Kidney (tissue), 14 donors: ENCODE data around the gene GLP2R. TPM values are rescaled to one million over a fixed set of nuclear protein-coding genes. Genes with fewer than 3 reads are reported as not detected.

ENCODE experiments used
- DNase-seq, 5 donors: peaks; one replicate each; pipeline ENCODE4 v3.0.0-alpha.2; 2013 to 2020
- FAIRE-seq: peaks from 2 replicates; lab custom pipeline; 2012; peaks lifted over from hg19 to GRCh38; lab: Jason Lieb, UNC
- H3K27ac ChIP-seq, 2 donors: one replicate each; pipeline ENCODE4 v1.7.0; 2013; ENCODE audit warnings: low read depth in 2 of 2, low read length in 2 of 2, inconsistent platforms in 1 of 2
- H3K27me3 ChIP-seq: one replicate; pipeline ENCODE4 v1.7.1; 2013; ENCODE audit warnings: low read length, inconsistent platforms; ENCODE audit not compliant: control insufficient read depth, insufficient read depth
- H3K36me3 ChIP-seq, 3 donors: one replicate each; pipeline versions ENCODE4 v1.7.0 to v1.7.1; 2013; ENCODE audit warnings: low read length in 3 of 3, control low read depth in 1 of 3, inconsistent platforms in 1 of 3; ENCODE audit not compliant: insufficient read depth in 3 of 3, control insufficient read depth in 2 of 3
- H3K4me1 ChIP-seq, 3 donors: one replicate each; pipeline versions ENCODE4 v1.7.0 to v1.7.1; 2013; ENCODE audit warnings: low read length in 3 of 3, inconsistent platforms in 1 of 3, low read depth in 1 of 3; ENCODE audit not compliant: control insufficient read depth in 2 of 3, insufficient read depth in 2 of 3
- H3K4me3 ChIP-seq, 3 donors: one replicate each; pipeline versions ENCODE4 v1.7.0 to v1.8.1; 2013; ENCODE audit warnings: low read length in 3 of 3, control low read depth in 1 of 3, inconsistent platforms in 1 of 3
- H3K9ac ChIP-seq, 3 donors: one replicate each; pipeline versions ENCODE4 v1.7.0 to v1.7.1; 2013; ENCODE audit warnings: low read length in 3 of 3, control low read depth in 1 of 3, inconsistent platforms in 1 of 3
- H3K9me3 ChIP-seq, 3 donors: one replicate each; pipeline versions ENCODE4 v1.7.0 to v1.7.1; 2013; ENCODE audit warnings: low read length in 3 of 3, control low read depth in 1 of 3, inconsistent platforms in 1 of 3; ENCODE audit not compliant: control insufficient read depth in 2 of 3, insufficient read depth in 1 of 3
- intact Hi-C: fragments of 100-400 bp; cut with DNase I; formaldehyde crosslinking; loops from one replicate; pipeline ENCODE4 v1.11.1; 2022
- polyA plus RNA-seq: library from polyadenylated mRNA; stranded (reverse); fragments of 350-450 nt; fragmentation: Illumina TruSeq; extraction: RNeasy Lipid Tissue Mini Kit (QIAGEN cat#74804); gene quantifications from one replicate; pipeline ENCODE4 v1.2.3, GENCODE V29; 2014; ENCODE audit warnings: low read depth, low replicate concordance; ENCODE audit not compliant: insufficient read depth
- total RNA-seq: library from RNA; stranded (reverse); fragmentation: NEBNext Ultra II Directional; extraction: Animal tissue kit (Norgen Biotek cat#: 25700); gene quantifications from one replicate; pipeline ENCODE4 v1.2.1, GENCODE V29; 2021
- TF ChIP-seq, protein P1 (sequence below): IDR thresholded peaks from 3 replicates; pipeline ENCODE4 v1.5.1; 2012; ENCODE audit warnings: mild to moderate bottlenecking, moderate library complexity, borderline replicate concordance; ENCODE audit not compliant: insufficient read depth; ENCODE audit errors: extremely low read depth
- donor health status: control.
- donor health status: control.
- donor health status: control.
- donor health status: control.
- donor health status: control.
- donor health status: DM: yes; HTN: yes; CAD: no.
- donor health status: Normal renal cell carcinoma (clear cell type).

The GLP2R gene
- total and polyA plus RNA-seq, 2 donors from 2014 or later = not detected

DNA sequence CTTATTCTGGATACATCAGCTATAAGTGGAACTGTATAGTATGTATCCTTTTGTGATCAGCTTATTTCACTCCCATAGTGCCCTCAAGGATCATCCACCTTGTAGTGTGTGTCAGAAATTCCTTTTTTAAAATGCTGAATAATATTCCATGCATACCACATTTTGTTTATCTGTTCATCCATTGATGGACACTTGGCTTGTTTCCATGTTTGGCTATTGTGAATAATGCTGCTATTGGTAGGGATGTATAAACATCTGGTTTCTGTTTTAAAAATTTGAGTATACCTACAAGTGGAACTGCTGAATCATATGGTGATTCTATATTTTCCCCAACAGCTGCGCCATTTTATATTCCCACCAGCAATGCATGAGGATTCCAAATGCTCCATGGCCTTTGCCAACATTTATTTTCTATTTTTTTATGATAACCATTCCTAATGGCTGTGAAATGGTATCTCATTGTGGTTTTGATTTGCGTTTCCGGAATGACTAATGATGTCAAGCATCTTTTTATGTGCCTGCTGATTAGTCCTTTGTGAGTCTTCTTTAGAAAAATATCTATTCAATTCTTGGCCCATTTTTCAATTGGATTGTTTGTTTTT, 67.8 kb downstream of the GLP2R start:
- no peak overlapping the region for H3K4me3 ChIP-seq
- intact Hi-C loops = no loop called here
- no peak overlapping the region for H3K27ac ChIP-seq
- no peaks in the 10 kb centered on the region for H3K36me3 ChIP-seq
- H3K9me3 ChIP-seq = peaks cover 0 to 4% (median 0%) of the 10 kb centered on the region in 3 donors
- FAIRE-seq (no peak), DNase-seq (no peak)
- no peaks in the 10 kb centered on the region for H3K4me1 ChIP-seq
- TF ChIP-seq, protein P1, sequence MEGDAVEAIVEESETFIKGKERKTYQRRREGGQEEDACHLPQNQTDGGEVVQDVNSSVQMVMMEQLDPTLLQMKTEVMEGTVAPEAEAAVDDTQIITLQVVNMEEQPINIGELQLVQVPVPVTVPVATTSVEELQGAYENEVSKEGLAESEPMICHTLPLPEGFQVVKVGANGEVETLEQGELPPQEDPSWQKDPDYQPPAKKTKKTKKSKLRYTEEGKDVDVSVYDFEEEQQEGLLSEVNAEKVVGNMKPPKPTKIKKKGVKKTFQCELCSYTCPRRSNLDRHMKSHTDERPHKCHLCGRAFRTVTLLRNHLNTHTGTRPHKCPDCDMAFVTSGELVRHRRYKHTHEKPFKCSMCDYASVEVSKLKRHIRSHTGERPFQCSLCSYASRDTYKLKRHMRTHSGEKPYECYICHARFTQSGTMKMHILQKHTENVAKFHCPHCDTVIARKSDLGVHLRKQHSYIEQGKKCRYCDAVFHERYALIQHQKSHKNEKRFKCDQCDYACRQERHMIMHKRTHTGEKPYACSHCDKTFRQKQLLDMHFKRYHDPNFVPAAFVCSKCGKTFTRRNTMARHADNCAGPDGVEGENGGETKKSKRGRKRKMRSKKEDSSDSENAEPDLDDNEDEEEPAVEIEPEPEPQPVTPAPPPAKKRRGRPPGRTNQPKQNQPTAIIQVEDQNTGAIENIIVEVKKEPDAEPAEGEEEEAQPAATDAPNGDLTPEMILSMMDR = no peak
- no peak overlapping the region for H3K9ac ChIP-seq
- no peaks in the 10 kb centered on the region for H3K27me3 ChIP-seq

DNA sequence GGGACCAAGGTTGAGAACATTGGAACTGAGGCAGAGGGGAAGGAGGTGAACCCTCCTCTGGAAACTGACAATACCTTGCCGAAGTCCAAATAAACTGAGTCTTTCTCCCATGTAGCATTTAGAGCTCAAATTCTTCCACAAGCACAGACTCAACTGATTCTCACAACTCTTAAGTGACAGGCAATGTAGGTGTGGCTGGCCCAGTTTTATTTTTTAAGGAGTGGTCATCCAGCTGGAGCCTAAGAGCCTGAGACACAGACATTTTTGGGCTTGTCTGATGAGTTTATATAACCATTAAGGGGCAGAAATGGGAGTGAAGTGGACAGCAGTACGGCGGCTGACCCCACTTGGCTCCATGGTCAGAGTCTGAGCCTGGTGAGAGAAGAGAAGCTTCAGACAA, 68.5 kb downstream of the GLP2R start:
- FAIRE-seq (no peak), DNase-seq (no peak)
- Histone ChIP-seq H3K36me3 (no peaks in the 10 kb centered on the region), H3K27ac (no peak overlapping the region), H3K4me1 (no peaks in the 10 kb centered on the region), H3K4me3 (no peak overlapping the region), H3K9me3 (peaks cover 0 to 4% (median 0%) of the 10 kb centered on the region in 3 donors), H3K27me3 (no peaks in the 10 kb centered on the region), H3K9ac (no peak overlapping the region)
- TF ChIP-seq, protein P1 = no peak
- intact Hi-C loops = no loop called here

DNA sequence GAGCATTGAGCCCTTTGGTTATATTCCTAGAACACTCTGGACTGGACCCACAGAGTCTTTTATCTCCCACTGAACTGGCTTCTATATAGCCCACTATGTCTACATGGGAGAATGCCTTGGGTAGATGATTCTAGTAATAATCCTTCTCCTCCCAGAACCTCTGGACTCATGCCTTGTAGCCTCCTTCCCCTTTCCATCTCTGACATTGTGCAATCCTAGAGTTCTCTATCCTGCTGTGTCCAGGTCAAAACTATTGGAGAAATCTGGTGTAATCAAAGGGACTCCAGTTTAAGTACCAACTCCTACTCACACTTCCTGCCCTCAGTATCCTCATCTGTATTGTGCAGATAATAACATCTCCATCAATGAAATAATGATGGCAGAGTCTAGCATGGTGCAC, 70.2 kb downstream of the GLP2R start:
- H3K27me3 ChIP-seq = no peaks in the 10 kb centered on the region
- H3K9me3 ChIP-seq = peaks cover 0 to 4% (median 0%) of the 10 kb centered on the region in 3 donors
- no peak for FAIRE-seq
- DNase-seq = no peak
- no peaks in the 10 kb centered on the region for H3K36me3 ChIP-seq
- no peak overlapping the region for H3K27ac ChIP-seq
- TF ChIP-seq, protein P1 = no peak
- H3K4me3 ChIP-seq = no peak overlapping the region
- no peaks in the 10 kb centered on the region for H3K4me1 ChIP-seq
- H3K9ac ChIP-seq = no peak overlapping the region
- intact Hi-C loops = no loop called here
